ENCODE results near the gene PTPRA. TPM values are rescaled to one million over a fixed set of nuclear protein-coding genes. Genes with fewer than 3 reads are reported as not detected.

Gene PTPRA
- total and polyA plus RNA-seq, 10 of the 15 experiments (the other 5 are each of a cell fraction or from before 2014, with no cell fraction given): 3.9 to 62.1 (median 34.6) TPM

- no peak for TF ChIP-seq POU2F2 (IDR thresholded peaks at IDR 0.05; ENCODE audit: borderline replicate concordance, low read depth, low read length)
- TF ChIP-seq ZBTB4 (CRISPR knock-in tag; IDR thresholded peaks at IDR 0.05): no peak
- TF ChIP-seq ATF7 (IDR thresholded peaks at IDR 0.05; ENCODE audit: low read depth): no peak
- no peak for TF ChIP-seq HDAC6 (IDR thresholded peaks at IDR 0.05; ENCODE audit: unreplicated experiment)
- TF ChIP-seq IRF4 (IDR thresholded peaks at IDR 0.05; ENCODE audit: low read depth, low read length): no peak
- no peak for TF ChIP-seq ETV6 (conservative IDR thresholded peaks at IDR 0.05 in 1 of 2, IDR thresholded peaks at IDR 0.05 in 1 of 2; ENCODE audit: borderline replicate concordance in 1 of 2, low read depth in 1 of 2)
Observed at GRCh38 chr20:2847802-2848201, 25.5 kb upstream of the PTPRA start (continued).

GRCh38 chr20:2849529-2849928 is 23.8 kb upstream of the PTPRA start:
- no peak overlapping the region for H2AFZ ChIP-seq (ENCODE audit: control insufficient read depth, low read depth, low read length)
- H3K4me3 ChIP-seq: no peak overlapping the region
- H3K4me1 ChIP-seq (ENCODE audit: control insufficient read depth, insufficient read depth, low read length): peaks cover 5% of the 10 kb centered on the region; the same call in 1 of the 2 replicates
- FAIRE-seq (no peak), DNase-seq (ENCODE audit: low read depth, low spot score) (no peak), ATAC-seq (no peak)
- BruUV-seq (replicated peaks): no TSS peak
- H4K20me1 ChIP-seq (ENCODE audit: control insufficient read depth, insufficient read depth): no peaks in the 10 kb centered on the region
- SMC1A ChIA-PET (ENCODE audit: uncharacterized antibody, unreplicated experiment): interaction anchor here (1.8 kb wide), 1 partner anchor 11 kb away, joined by 3 read pairs; no protein-coding TSS in a partner anchor
- H3K9me3 ChIP-seq (replicated peaks; ENCODE audit: control insufficient read depth, insufficient read depth, low read length): no peaks in the 10 kb centered on the region
- H3K4me2 ChIP-seq (ENCODE audit: control insufficient read depth, insufficient read depth): no peak overlapping the region
- in situ Hi-C loops (cut with MboI) (no loop called here), intact Hi-C loops (cut with micrococcal nuclease; ENCODE audit: unreplicated experiment) (no loop called here)
- no peak overlapping the region for H3K27ac ChIP-seq (ENCODE audit: control insufficient read depth, insufficient read depth)
- no peak overlapping the region for H3K9ac ChIP-seq (ENCODE audit: control insufficient read depth, insufficient read depth, low read length)
- H3K27me3 ChIP-seq (replicated peaks in 1 of 2; ENCODE audit: control insufficient read depth in 2 of 2, insufficient read depth in 2 of 2, low read length in 1 of 2): no peaks in the 10 kb centered on the region
- TF ChIP-seq ZNF274 (IDR thresholded peaks at IDR 0.05; ENCODE audit: insufficient read depth, insufficient read length) (no peak), SKIL (IDR thresholded peaks at IDR 0.05; ENCODE audit: low read depth, poor library complexity, severe bottlenecking) (no peak), SIX5 (IDR thresholded peaks at IDR 0.05; ENCODE audit: low read depth, low read length, severe bottlenecking) (no peak), ATF2 (IDR thresholded peaks at IDR 0.05; ENCODE audit: low read length) (no peak), RB1 (IDR thresholded peaks at IDR 0.05; ENCODE audit: borderline replicate concordance) (no peak), KDM1A (IDR thresholded peaks at IDR 0.05; ENCODE audit: borderline replicate concordance) (no peak), PAX5 (IDR thresholded peaks at IDR 0.05; ENCODE audit: borderline replicate concordance, low read depth, low read length) (no peak), HCFC1 (IDR thresholded peaks at IDR 0.05; ENCODE audit: low read length) (no peak), ZNF622 (IDR thresholded peaks at IDR 0.05) (no peak), TBL1XR1 (IDR thresholded peaks at IDR 0.05; ENCODE audit: low read depth, low read length) (no peak)
- no peaks in the 10 kb centered on the region for H3K36me3 ChIP-seq (ENCODE audit: control insufficient read depth in 2 of 2, insufficient read depth in 2 of 2, low read length in 1 of 2)
- POLR2A ChIA-PET: interaction anchor here (0.6 kb wide), 1 partner anchor 353 kb away, joined by 3 read pairs; no protein-coding TSS in a partner anchor
- CTCF ChIA-PET: interaction anchor here (1.4 kb wide), 1 partner anchor 9 kb away, joined by 5 read pairs; no protein-coding TSS in a partner anchor
- RAD21 ChIA-PET (ENCODE audit: unreplicated experiment): no interaction called here
- H3K79me2 ChIP-seq (ENCODE audit: control insufficient read depth, insufficient read depth, low read length): no peaks in the 10 kb centered on the region
- WGBS (ENCODE audit: insufficient coverage, insufficient replicate concordance, low lambda C conversion rate, missing lambda C conversion rate): 89% methylated on average over 4 of the region's 4 CpGs
